ENCODE results near the gene ROBO3. TPM values are rescaled to one million over a fixed set of nuclear protein-coding genes. Genes with fewer than 3 reads are reported as not detected.

The ROBO3 gene
- total RNA-seq, 1 donor from 2014 or later, result 26.0 TPM

- H3K27me3 Mint-ChIP-seq (ENCODE audit: low read depth), result peaks cover 39% of the 10 kb centered on the region
- H3K36me3 Mint-ChIP-seq, result no peaks in the 10 kb centered on the region
- no peaks in the 10 kb centered on the region for H3K9me3 Mint-ChIP-seq
- no peak for TF ChIP-seq CTCF (IDR thresholded peaks at IDR 0.05; ENCODE audit: unreplicated experiment)
- H3K4me3 Mint-ChIP-seq, result no peak overlapping the region
- no peaks in the 10 kb centered on the region for H3K4me1 Mint-ChIP-seq
- H3K27ac Mint-ChIP-seq, result no peak overlapping the region
- no peak for DNase-seq (ENCODE audit: low spot score in 2 of 2, unreplicated experiment in 2 of 2)
Observed at GRCh38 chr11:124930799-124931198, 65.6 kb downstream of the ROBO3 start.

Other genes starting within 250 kb of the ROBO3 start
- gene TBRG1, start 242.6 kb upstream of the ROBO3 start, total RNA-seq, result 30.9 to 37.3 TPM (median 35.2 TPM) in 3 replicates
- 8.8 to 10.7 TPM (median 8.8 TPM) in 3 replicates for gene SIAE, start 191.7 kb upstream of the ROBO3 start, total RNA-seq
- gene SPA17, start 191.5 kb upstream of the ROBO3 start, total RNA-seq, result 3.8 to 7.7 TPM (median 5.5 TPM) in 3 replicates
- gene NRGN, start 125.5 kb upstream of the ROBO3 start, total RNA-seq, result 2.7 to 2.9 TPM (median 2.7 TPM) in 3 replicates
- gene VSIG2, start 113.2 kb upstream of the ROBO3 start, total RNA-seq, result 0.25 to 0.66 TPM (median 0.44 TPM) in 3 replicates
- gene ESAM, start 103.1 kb upstream of the ROBO3 start, total RNA-seq, result 0.85 to 1.1 TPM (median 0.95 TPM) in 3 replicates
- 32.8 to 37.3 TPM (median 34.4 TPM) in 3 replicates for gene MSANTD2, start 65.0 kb upstream of the ROBO3 start, total RNA-seq
- gene ROBO4, start 32.4 kb downstream of the ROBO3 start, total RNA-seq, result not detected in 3 replicates
- gene HEPN1, start 53.8 kb downstream of the ROBO3 start, total RNA-seq, result not detected in 3 replicates
- gene HEPACAM, start 70.6 kb downstream of the ROBO3 start, total RNA-seq, result 0.07 TPM in 2 of 3 replicates, not detected in the other
- gene CCDC15, start 88.8 kb downstream of the ROBO3 start, total RNA-seq, result 2.8 to 3.1 TPM (median 2.9 TPM) in 3 replicates
- gene SLC37A2, start 197.9 kb downstream of the ROBO3 start, total RNA-seq, result 0.47 to 0.54 TPM (median 0.51 TPM) in 3 replicates
- gene TMEM218, start 246.2 kb downstream of the ROBO3 start, total RNA-seq, result 23.1 to 23.9 TPM (median 23.7 TPM) in 3 replicates

All from mesothelial cell of epicardium (in vitro differentiated cells).